Natural killer cell (primary cell): ENCODE measurements around the gene WDR43. TPM values are rescaled to one million over a fixed set of nuclear protein-coding genes. Genes with fewer than 3 reads are reported as not detected.

Source experiments
- ATAC-seq, 3 donors: fragments of 150-1000 bp in 2 of 3; fragments of 200-7000 bp in 1 of 3; cut with Tn5 transposase; 1 replicate in 1 of 3; 2 replicates in 2 of 3; pipeline ENCODE4 v1.10.0; 2021; ENCODE audit warnings: mild to moderate bottlenecking in 2 of 3, moderate library complexity in 2 of 3
- DNase-seq, 2 donors: peaks; one replicate each; pipeline versions ENCODE4 v3.0.0 to v3.0.0-alpha.2; 2013 to 2021; ENCODE audit warnings: mixed read lengths in 1 of 2
- H3K27ac ChIP-seq: one replicate; pipeline ENCODE4 v1.5.1; 2013; ENCODE audit warnings: mild to moderate bottlenecking, low read length
- H3K27me3 ChIP-seq: one replicate; pipeline ENCODE4 v1.6.1; 2013; ENCODE audit warnings: low read length; ENCODE audit not compliant: control insufficient read depth, insufficient read depth
- H3K36me3 ChIP-seq: one replicate; pipeline ENCODE4 v1.6.1; 2013; ENCODE audit warnings: low read length; ENCODE audit not compliant: control insufficient read depth, insufficient read depth
- H3K4me1 ChIP-seq: one replicate; pipeline ENCODE4 v1.6.1; 2013; ENCODE audit warnings: low read length; ENCODE audit not compliant: control insufficient read depth, insufficient read depth
- H3K4me3 ChIP-seq: one replicate; pipeline ENCODE4 v1.5.1; 2013; ENCODE audit warnings: low read length
- H3K9me3 ChIP-seq: one replicate; pipeline ENCODE4 v1.6.1; 2013; ENCODE audit warnings: low read length; ENCODE audit not compliant: control insufficient read depth, insufficient read depth
- H3K27ac Mint-ChIP-seq, 2 donors: one replicate each; pipeline ENCODE4 v1.8.0; 2022; ENCODE audit warnings: mild to moderate bottlenecking in 2 of 2, mixed read lengths in 2 of 2, moderate library complexity in 1 of 2
- H3K27me3 Mint-ChIP-seq, 2 donors: one replicate each; pipeline ENCODE4 v1.8.0; 2022; ENCODE audit warnings: low read depth in 2 of 2, mixed read lengths in 2 of 2
- H3K36me3 Mint-ChIP-seq: one replicate; pipeline ENCODE4 v1.8.0; 2022; ENCODE audit warnings: mixed read lengths
- H3K4me1 Mint-ChIP-seq, 2 donors: one replicate each; pipeline ENCODE4 v1.8.0; 2022; ENCODE audit warnings: mixed read lengths in 2 of 2
- H3K4me3 Mint-ChIP-seq: one replicate; pipeline ENCODE4 v1.8.0; 2022; ENCODE audit warnings: mild to moderate bottlenecking, moderate library complexity, mixed read lengths
- H3K9me3 Mint-ChIP-seq, 2 donors: one replicate each; pipeline ENCODE4 v1.8.0; 2022; ENCODE audit warnings: mixed read lengths in 2 of 2
- CTCF ChIP-seq: fragments of 200-600 bp; IDR thresholded peaks from one replicate; pipeline ENCODE4 v1.8.0; 2022; ENCODE audit warnings: antibody characterized with exemption
- WGBS: methylation state at CpG from one replicate; pipeline ENCODE4 v1.1.7; 2013; ENCODE audit warnings: missing lambda C conversion rate; ENCODE audit not compliant: insufficient coverage; 5-methylcytosine and 5-hydroxymethylcytosine counted together
- intact Hi-C: fragments of 100-400 bp; cut with micrococcal nuclease; formaldehyde crosslinking; loops from one replicate; pipeline ENCODE4 v1.14.2; 2022
- total RNA-seq, 4 donors: library from RNA; stranded (reverse); fragments of 120-200 nt in 1 of 4; gene quantifications; one replicate each; pipeline versions ENCODE4 v1.2.3 to v1.2.4, GENCODE V29; 2013 to 2022

WDR43 gene
- total RNA-seq, 3 donors from 2014 or later (not counting 1 experiment from before 2014, with no cell fraction given) = 45.1 to 53.2 (median 49.1) TPM

GRCh38 chr2:28951910-28952835 is 57.7 kb downstream of the WDR43 start:
- no peaks in the 10 kb centered on the region for H3K9me3 ChIP-seq
- ATAC-seq (no peak), DNase-seq (no peak)
- TF ChIP-seq CTCF = no peak
- H3K4me1 ChIP-seq = no peaks in the 10 kb centered on the region
- H3K27ac Mint-ChIP-seq = peak overlapping the region in 1 of 2 donors; percentile 31
- intact Hi-C loops = no loop called here
- H3K27ac ChIP-seq = no peak overlapping the region
- no peak overlapping the region for H3K4me3 Mint-ChIP-seq
- no peaks in the 10 kb centered on the region for H3K27me3 ChIP-seq
- H3K36me3 ChIP-seq = peaks cover 19% of the 10 kb centered on the region
- H3K9me3 Mint-ChIP-seq = no peaks in the 10 kb centered on the region
- peaks cover 0 to 3% of the 10 kb centered on the region in 2 donors for H3K27me3 Mint-ChIP-seq
- no peaks in the 10 kb centered on the region for H3K36me3 Mint-ChIP-seq
- WGBS = 77% methylated on average over 13 of the region's 13 CpGs
- peaks cover 6 to 8% of the 10 kb centered on the region in 2 donors for H3K4me1 Mint-ChIP-seq
- no peak overlapping the region for H3K4me3 ChIP-seq

- H3K4me3 ChIP-seq = no peak overlapping the region
- no peak for TF ChIP-seq CTCF
- ATAC-seq (no peak), DNase-seq (peak in 1 of 2 donors; percentile 17)
- H3K9me3 ChIP-seq = no peaks in the 10 kb centered on the region
- Mint-ChIP-seq H3K4me3 (no peak overlapping the region), H3K27ac (peak overlapping the region in 1 of 2 donors; percentile 31), H3K4me1 (peaks cover 6 to 8% of the 10 kb centered on the region in 2 donors), H3K27me3 (peaks cover 0 to 3% of the 10 kb centered on the region in 2 donors), H3K36me3 (no peaks in the 10 kb centered on the region), H3K9me3 (no peaks in the 10 kb centered on the region)
- intact Hi-C loops = no loop called here
- H3K27me3 ChIP-seq = no peaks in the 10 kb centered on the region
- 19% methylated on average over 6 of the region's 6 CpGs for WGBS
- H3K27ac ChIP-seq = no peak overlapping the region
- H3K36me3 ChIP-seq = peaks cover 13% of the 10 kb centered on the region
- H3K4me1 ChIP-seq = no peaks in the 10 kb centered on the region
Measured at GRCh38 chr2:28952836-28953211, 58.4 kb downstream of the WDR43 start.

DNA sequence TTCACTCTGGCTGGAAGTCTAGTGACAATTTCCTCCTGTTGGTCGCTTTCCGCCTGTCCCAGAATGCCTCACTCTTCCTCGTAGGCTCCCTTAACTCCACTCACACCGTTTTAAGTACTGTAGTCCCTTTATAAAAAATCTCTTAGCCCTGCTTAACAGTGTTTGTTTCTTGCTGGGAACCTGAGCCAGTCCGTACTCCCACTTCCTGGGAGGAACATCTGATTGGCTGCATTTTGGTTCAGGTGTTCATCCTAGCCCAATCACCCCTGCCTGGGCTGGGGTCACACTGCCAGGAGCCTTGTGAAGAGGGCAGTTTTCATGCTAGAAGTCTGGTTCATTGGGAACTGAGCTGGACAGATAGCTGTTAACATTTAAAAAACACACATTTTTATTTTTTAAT is 61.0 kb downstream of the WDR43 start:
- Histone ChIP-seq H3K4me1 (peaks cover 6% of the 10 kb centered on the region), H3K36me3 (no peaks in the 10 kb centered on the region), H3K4me3 (no peak overlapping the region), H3K9me3 (no peaks in the 10 kb centered on the region), H3K27me3 (no peaks in the 10 kb centered on the region), H3K27ac (no peak overlapping the region)
- no peaks in the 10 kb centered on the region for H3K9me3 Mint-ChIP-seq
- no peak for ATAC-seq
- H3K4me3 Mint-ChIP-seq = no peak overlapping the region
- peaks cover 0 to 3% of the 10 kb centered on the region in 2 donors for H3K27me3 Mint-ChIP-seq
- H3K36me3 Mint-ChIP-seq = no peaks in the 10 kb centered on the region
- 86% methylated on average over 5 of the region's 5 CpGs for WGBS
- no peak for DNase-seq
- TF ChIP-seq CTCF = no peak
- intact Hi-C loops = loop anchor here (5.0 kb wide), 2 partner anchors 133 to 162 kb away; partner anchors contain the start of gene CLIP4
- peaks cover 7 to 12% of the 10 kb centered on the region in 2 donors for H3K4me1 Mint-ChIP-seq
- no peak overlapping the region for H3K27ac Mint-ChIP-seq
